ENCODE measurements around the gene CATSPERB.
"Not testable (repeated sequence)": the region's sequence is repeated elsewhere in the genome, so short reads cannot be mapped to it uniquely, and the experiment has no call there.

CATSPERB gene

GRCh38 chr14:91667101-91667500 lies 64.8 kb downstream of the CATSPERB start:
- not testable (repeated sequence) for DNase-seq (ENCODE audit: low read depth)

DNA sequence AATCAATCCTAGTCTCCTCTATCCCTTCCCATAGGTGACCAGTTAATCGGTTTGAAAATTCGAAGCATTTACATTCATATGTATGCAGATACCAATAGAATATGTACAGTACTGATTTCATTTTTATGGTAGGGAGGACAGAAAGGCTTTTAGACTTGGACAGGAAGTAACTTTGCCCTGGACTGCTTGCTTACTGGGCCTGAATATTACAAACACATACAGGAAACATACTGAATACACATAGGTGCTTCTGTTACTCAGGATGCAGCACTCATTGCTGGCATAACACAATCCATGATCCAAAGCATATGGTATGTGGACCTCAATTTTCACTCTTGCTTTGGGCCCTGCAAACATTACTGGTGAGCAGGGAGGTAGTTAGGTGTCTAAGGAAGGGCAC lies 71.1 kb downstream of the CATSPERB start:
- DNase-seq (ENCODE audit: low read depth) = no peak

DNA sequence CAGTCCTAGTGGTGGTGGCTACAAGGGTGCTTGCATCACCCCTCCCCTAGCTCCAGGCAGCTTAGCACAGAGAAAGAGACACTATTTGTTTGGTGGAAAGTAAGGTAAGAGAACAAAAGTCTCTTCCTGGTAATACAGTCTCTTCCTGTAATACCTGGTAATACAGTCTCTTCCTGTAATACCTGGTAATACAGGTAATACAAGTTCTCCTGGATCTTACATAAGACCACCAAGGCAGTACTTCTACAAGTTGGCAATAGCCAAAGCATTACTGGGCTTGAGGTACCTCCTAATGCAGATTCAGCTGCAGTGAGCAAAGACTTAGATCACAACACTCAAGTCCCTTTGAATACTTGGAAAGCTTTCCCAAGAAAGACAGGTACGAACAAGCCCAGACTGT lies 77.0 kb downstream of the CATSPERB start:
- no peak for DNase-seq (ENCODE audit: low read depth)

- DNase-seq (ENCODE audit: low read depth) = no peak
Observed at GRCh38 chr14:91653451-91653850, 78.4 kb downstream of the CATSPERB start.

- DNase-seq (ENCODE audit: low read depth) = no peak
Observed at GRCh38 chr14:91649930-91650329, 82.0 kb downstream of the CATSPERB start.

GRCh38 chr14:91647856-91648255 lies 84.0 kb downstream of the CATSPERB start:
- DNase-seq (ENCODE audit: low read depth) = no peak

DNA sequence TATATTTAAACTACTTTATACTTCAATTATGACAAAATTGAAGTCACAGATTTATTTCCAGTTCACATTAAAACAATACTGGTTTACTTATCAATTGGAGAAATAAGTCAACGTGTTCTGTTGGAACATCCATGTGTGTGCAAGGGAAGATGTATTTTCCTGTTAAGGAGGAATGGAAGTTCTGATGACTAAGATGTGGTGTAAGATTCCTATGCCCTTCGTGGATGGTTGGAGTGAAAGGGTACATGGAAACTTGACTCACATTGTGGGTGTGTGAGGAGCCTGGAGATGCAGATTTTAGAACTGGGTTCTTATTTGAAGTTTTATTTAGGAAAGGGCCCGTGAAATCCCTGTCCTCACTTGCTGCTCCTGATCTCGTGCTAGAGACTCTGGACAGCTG lies 95.3 kb downstream of the CATSPERB start:
- DNase-seq (ENCODE audit: low read depth) = no peak

- no peak for DNase-seq (ENCODE audit: low read depth)
Observed at GRCh38 chr14:91624757-91625156, 107.1 kb downstream of the CATSPERB start.

GRCh38 chr14:91614187-91614586 lies 117.7 kb downstream of the CATSPERB start:
- no peak for DNase-seq (ENCODE audit: low read depth)

DNA sequence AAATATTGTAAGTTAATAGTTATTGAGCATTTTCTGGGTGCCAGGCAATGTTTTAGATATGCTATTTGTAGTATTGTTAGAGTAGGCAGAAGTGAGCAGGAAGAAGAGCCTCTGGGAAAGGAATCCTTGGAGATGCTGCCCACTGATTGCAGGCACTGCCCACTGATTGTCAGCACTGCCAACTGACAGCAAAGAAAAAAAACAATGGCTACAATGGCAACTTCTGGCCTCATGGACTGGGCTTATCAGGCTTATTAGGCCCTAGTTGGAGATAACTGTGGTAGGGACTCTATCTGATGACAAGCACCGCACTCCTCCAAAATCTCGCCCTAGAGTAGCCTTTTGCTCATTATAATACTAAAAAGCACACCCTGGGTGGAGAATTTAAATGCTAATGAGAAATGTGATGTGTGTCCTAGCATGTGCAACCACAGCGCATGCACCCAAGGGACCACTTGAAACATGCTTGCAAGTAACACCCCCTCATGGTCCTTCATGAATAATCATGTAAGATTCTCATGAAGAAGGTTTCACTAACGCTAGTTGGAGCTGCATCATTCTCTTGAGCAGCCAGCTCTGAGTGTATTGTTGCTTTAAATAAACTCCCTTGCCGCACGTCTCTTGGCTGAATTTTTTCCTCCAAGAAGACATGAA lies 118.3 kb downstream of the CATSPERB start:
- no peak for DNase-seq (ENCODE audit: low read depth)

- no peak for DNase-seq (ENCODE audit: low read depth)
Observed at GRCh38 chr14:91611528-91611927, 120.4 kb downstream of the CATSPERB start.

DNA sequence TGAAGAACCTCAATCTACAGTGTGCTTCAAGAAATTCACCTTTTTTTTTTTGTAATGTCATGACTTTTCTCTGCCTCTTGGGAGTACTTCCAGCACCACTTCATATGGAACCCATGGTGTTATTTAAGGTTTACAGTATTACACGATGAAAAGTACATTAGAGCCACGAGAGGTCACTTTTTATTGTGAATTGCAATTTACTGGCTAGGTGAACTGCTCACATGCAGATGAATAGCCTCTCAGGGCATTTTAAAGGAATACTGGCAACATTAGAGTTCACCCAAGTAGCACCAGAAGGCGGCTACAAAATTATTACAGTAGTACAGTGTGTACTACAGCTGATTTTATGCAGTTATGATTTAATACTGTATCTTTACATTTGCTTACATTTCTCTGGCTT lies 122.7 kb downstream of the CATSPERB start:
- DNase-seq (ENCODE audit: low read depth) = no peak

GRCh38 chr14:91607322-91608047 lies 124.4 kb downstream of the CATSPERB start:
- no peak for DNase-seq (ENCODE audit: low read depth)

DNA sequence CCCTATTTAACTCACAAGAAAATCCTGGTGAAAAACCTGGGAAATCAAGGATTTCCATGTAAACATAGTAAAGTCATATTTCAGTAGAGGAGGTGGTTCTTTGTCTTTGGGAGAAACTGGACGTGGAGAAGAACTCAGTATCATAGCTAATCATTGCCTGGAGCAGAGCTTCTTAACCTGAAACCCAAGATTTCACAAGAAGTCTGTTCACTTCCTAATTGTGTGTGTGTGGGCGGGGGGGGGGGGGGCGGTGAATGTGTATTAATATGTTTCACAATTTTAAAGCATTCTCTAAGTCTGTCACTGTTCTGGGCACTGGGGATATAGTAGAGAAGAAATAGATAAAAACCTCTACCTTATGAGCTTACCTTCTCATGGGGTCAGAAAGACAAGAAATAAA lies 125.0 kb downstream of the CATSPERB start:
- no peak for DNase-seq (ENCODE audit: low read depth)

DNA sequence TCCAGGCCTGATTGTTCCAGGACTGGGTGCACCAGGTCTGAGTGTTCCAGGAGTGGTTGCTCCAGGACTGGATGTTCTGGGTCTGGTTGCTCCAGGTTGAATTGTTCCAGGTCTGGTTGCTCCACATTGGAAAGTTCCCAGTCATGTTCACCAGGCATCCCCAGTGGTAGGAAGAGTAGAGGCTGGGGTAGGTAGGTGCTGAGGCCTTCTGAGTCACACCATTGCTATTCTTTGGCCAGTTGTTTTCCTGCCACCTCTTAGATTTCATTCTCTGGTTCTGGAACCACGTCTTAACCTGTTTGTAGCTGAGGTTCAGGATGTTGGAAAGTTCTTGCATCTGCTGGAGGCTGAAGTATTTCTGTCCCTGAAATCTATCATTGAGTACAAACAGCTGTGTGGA lies 127.3 kb downstream of the CATSPERB start:
- DNase-seq (ENCODE audit: low read depth) = not testable (repeated sequence)

DNA sequence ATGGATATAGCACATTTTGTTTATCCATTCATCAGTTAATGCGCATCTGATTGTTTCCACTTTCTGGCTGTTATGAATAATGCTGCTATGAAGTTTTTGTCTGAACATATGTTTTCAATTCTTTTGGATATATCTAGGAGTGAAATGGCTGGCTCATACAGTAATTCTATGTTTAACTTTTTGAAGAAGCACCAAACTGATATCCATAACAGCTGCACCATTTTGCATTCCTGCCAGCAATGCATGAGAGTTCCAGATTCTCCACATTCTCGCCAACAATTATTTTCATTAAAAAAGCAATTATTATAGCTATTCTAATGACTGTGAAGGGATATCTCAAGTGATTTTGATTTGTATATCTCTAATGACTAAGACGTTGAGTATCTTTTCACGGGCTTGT lies 131.9 kb downstream of the CATSPERB start:
- no peak for DNase-seq (ENCODE audit: low read depth)

DNA sequence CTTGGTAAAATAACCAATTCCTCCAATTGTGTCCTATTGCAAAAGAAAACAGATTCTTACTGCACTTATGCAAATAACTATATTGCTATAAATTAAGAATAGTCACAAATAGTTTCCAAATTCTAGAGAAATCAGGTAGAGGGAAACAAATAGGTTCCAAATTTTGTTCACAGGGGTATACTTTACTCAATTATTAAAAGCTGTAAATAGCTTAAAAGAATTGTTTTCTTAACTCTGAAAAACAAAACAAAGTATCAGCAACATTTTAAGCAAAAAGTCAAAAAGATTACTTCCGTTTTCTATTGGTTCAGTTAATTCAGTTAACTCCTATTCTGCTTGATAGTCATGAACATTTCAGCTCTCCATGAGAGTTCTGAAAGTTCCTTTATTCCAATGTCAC lies 136.2 kb downstream of the CATSPERB start:
- no peak for DNase-seq (ENCODE audit: low read depth)

DNA sequence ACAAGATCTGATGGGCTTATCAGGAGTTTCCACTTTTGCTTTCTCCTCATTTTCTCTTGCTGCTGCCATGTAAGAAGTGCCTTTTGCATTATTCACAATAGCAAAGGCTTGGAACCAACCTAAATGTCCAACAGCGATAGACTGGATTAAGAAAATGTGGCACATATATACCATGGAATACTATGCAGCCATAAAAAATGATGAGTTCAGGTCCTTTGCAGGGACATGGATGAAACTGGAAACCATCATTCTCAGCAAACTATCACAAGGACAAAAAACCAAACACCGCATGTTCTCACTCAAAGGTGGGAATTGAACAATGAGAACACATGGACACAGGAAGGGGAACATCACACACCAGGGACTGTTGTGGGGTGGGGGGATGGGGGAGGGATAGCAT lies 137.9 kb downstream of the CATSPERB start:
- DNase-seq (ENCODE audit: low read depth) = not testable (repeated sequence)

DNA sequence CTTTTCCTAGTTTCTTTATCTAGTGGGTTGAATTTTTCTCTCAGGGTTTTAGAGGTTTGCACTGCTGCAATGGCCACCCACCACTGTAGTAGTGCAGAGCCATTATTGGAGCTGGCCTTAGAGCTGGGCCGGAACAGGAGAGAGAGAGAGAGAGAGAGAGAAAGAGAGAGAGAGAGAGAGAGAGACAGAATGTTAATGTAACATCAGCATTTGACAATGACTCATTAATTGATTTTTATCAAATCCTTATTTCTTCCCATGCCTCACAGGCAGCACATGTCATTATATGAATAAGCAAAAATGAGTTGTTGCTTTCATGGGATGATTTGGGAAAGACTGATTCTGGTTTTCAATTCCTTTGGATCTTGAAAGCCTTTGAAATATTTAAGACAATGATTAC lies 145.5 kb downstream of the CATSPERB start:
- no peak for DNase-seq (ENCODE audit: low read depth)

GRCh38 chr14:91585856-91586255 lies 146.0 kb downstream of the CATSPERB start:
- no peak for DNase-seq (ENCODE audit: low read depth)

DNA sequence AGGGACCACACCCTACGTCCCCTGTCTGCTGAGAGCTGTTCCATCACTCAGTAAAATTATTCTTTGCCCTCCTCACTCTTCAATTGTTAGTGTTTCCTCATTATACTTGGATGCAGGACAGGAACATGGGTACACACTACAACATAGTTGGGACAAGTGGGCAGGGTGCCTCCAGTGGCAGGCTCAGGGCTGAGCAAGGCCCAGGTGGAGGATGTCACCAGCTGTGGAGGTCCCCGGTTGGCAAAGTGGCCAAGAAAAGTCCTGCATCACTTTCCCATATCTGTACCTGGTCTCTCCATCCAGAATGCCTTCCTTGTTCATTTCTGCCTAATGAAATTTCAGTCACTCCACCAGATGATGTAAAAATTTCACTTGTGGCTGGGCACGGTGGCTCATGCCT lies 149.1 kb downstream of the CATSPERB start:
- DNase-seq (ENCODE audit: low read depth) = no peak

GRCh38 chr14:91580876-91581577 lies 150.9 kb downstream of the CATSPERB start:
- no peak for DNase-seq (ENCODE audit: low read depth)

DNA sequence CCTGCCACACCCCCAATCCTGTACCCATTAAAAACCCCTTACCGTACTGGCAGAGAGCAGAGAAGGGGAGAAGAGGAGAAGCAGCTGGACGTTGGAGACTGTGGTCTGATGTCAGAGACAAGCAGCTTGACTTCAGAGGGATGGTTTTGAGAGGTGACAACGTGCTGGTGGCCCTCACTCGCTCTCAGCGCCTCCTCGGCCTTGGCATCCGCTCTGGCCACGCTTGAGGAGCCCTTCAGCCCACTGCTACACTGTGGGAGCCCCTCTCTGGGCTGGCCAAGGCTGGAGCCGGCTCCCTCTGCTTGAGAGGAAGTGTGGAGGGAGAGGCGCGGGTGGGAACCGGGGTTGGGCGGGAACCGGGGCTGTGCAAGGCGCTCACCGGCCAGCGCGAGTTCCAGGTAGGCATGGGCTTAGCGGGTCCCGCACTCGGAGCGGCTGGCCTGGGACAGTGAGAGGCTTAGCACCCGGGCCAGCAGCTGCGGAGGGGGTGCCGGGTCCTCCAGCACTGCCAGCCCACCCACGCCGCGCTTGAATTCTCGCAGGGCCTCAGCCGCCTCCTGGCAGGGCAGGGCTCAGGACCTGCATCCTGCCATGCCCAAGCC lies 154.2 kb downstream of the CATSPERB start:
- no peak for DNase-seq (ENCODE audit: low read depth)
